Activated T-cell treated with anti-CD3 and anti-CD28 coated beads, Interleukin-2, amount 50 U/mL, for 48 hours (primary cell): ENCODE measurements around the gene PMM1.
A peak's percentile ranks its signal among the peaks of the same experiment; 100 is the strongest.
"Not testable (repeated sequence)": the region's sequence is repeated elsewhere in the genome, so short reads cannot be mapped to it uniquely, and the experiment has no call there.

Experiments used
- DNase-seq, 2 experiments: peaks; one replicate each; pipeline ENCODE4 v3.0.0-alpha.2; 2020

Gene PMM1

GRCh38 chr22:41562461-41562860 lies 27.2 kb downstream of the PMM1 start:
- DNase-seq = no peak

- no peak for DNase-seq
Observed at GRCh38 chr22:41561788-41562187, 27.9 kb downstream of the PMM1 start.

GRCh38 chr22:41561335-41561734 lies 28.3 kb downstream of the PMM1 start:
- no peak for DNase-seq

GRCh38 chr22:41560095-41560471 lies 29.6 kb downstream of the PMM1 start:
- no peak for DNase-seq

- not testable (repeated sequence) for DNase-seq
Observed at GRCh38 chr22:41558241-41558630, 31.4 kb downstream of the PMM1 start.

GRCh38 chr22:41557401-41558240 lies 32.0 kb downstream of the PMM1 start:
- peak in 1 of 2 experiments; percentile 35 for DNase-seq

- DNase-seq = no peak
Observed at GRCh38 chr22:41556561-41556960, 33.1 kb downstream of the PMM1 start.

- no peak for DNase-seq
Observed at GRCh38 chr22:41555325-41555982, 34.2 kb downstream of the PMM1 start.

GRCh38 chr22:41551877-41552582 lies 37.6 kb downstream of the PMM1 start:
- no peak for DNase-seq

- DNase-seq = no peak
Observed at GRCh38 chr22:41550952-41551491, 38.6 kb downstream of the PMM1 start.

GRCh38 chr22:41548830-41549211 lies 40.8 kb downstream of the PMM1 start:
- no peak for DNase-seq

GRCh38 chr22:41544671-41545476 lies 44.8 kb downstream of the PMM1 start:
- DNase-seq = no peak

- peak; percentile 98 to 99 for DNase-seq
Observed at GRCh38 chr22:41543854-41544670, 45.6 kb downstream of the PMM1 start, which contains the start of gene POLR3H. Gene POLR3H, minus strand, starts transcription at chr22:41544470. Its CDS starts 369 bp downstream, at chr22:41544101.

- no peak for DNase-seq
Observed at GRCh38 chr22:41542224-41542623, 47.4 kb downstream of the PMM1 start.

GRCh38 chr22:41541484-41541883 lies 48.2 kb downstream of the PMM1 start:
- no peak for DNase-seq

GRCh38 chr22:41540365-41540764 lies 49.3 kb downstream of the PMM1 start:
- no peak for DNase-seq

GRCh38 chr22:41540006-41540315 lies 49.7 kb downstream of the PMM1 start:
- DNase-seq = no peak

- DNase-seq = no peak
Observed at GRCh38 chr22:41539146-41540005, 50.3 kb downstream of the PMM1 start.

- DNase-seq = no peak
Observed at GRCh38 chr22:41538583-41538982, 51.1 kb downstream of the PMM1 start.

- DNase-seq = no peak
Observed at GRCh38 chr22:41537203-41537602, 52.4 kb downstream of the PMM1 start.

- no peak for DNase-seq
Observed at GRCh38 chr22:41535244-41535643, 54.4 kb downstream of the PMM1 start.
